Thyroid gland (tissue), 4 donors: Measurements from ENCODE around the gene OR2D2. TPM values are rescaled to one million over a fixed set of nuclear protein-coding genes. Genes with fewer than 3 reads are reported as not detected.

Source experiments
- DNase-seq, 2 donors: peaks; one replicate each; pipeline ENCODE4 v3.0.0-alpha.2; 2019
- H3K27ac ChIP-seq, 3 donors: fragments of 200-600 bp; sonication (generic); 1 replicate in 2 of 3; 2 replicates in 1 of 3; pipeline ENCODE4 v1.5.1; 2016 to 2019; ENCODE audit warnings: mild to moderate bottlenecking in 1 of 3, moderate library complexity in 1 of 3
- H3K27me3 ChIP-seq: fragments of 200-600 bp; sonication (generic); one replicate; pipeline ENCODE4 v1.5.1; 2019
- H3K36me3 ChIP-seq, 2 donors: fragments of 200-600 bp; sonication (generic); one replicate each; pipeline ENCODE4 v1.5.1; 2016 to 2019
- H3K4me1 ChIP-seq, 2 donors: fragments of 200-600 bp; sonication (generic); one replicate each; pipeline ENCODE4 v1.5.1; 2017 to 2019
- H3K4me3 ChIP-seq, 3 donors: fragments of 200-600 bp; sonication (generic); replicated peaks in 1 of 3; 1 replicate in 2 of 3; 2 replicates in 1 of 3; pipeline ENCODE4 v1.5.1; 2016; ENCODE audit warnings: mild to moderate bottlenecking in 1 of 3
- H3K9me3 ChIP-seq: fragments of 200-600 bp; sonication (generic); one replicate; pipeline ENCODE4 v1.5.1; 2017
- CTCF ChIP-seq, 6 experiments: fragments of 200-600 bp in 3 of 6; fragments of 450-650 bp in 3 of 6; sonication (generic) in 3 of 6; IDR thresholded peaks; one replicate each; pipeline ENCODE4 v1.5.1; 2016 to 2019; ENCODE audit warnings: antibody characterized with exemption in 6 of 6, mild to moderate bottlenecking in 2 of 6, inconsistent platforms in 1 of 6, moderate library complexity in 1 of 6
- POLR2A ChIP-seq, 2 donors: fragments of 450-650 bp; IDR thresholded peaks; one replicate each; pipeline ENCODE4 v1.6.1; 2017; ENCODE audit warnings: antibody characterized with exemption in 2 of 2, mild to moderate bottlenecking in 2 of 2, moderate library complexity in 1 of 2
- WGBS, 2 donors: methylation state at CpG; one replicate each; pipeline ENCODE4 v1.1.5; 2017; 5-methylcytosine and 5-hydroxymethylcytosine counted together
- intact Hi-C: fragments of 100-400 bp; cut with DNase I; formaldehyde crosslinking; loops from one replicate; pipeline ENCODE4 v1.15.1; 2023
- total RNA-seq, 4 donors: library from RNA; depleted of rRNA; stranded (reverse); fragments of >200 nt; gene quantifications; one replicate each; pipeline ENCODE4 v1.2.3, GENCODE V29; 2016

The OR2D2 gene
- total RNA-seq, 4 donors from 2014 or later = 0.54 to 1.2 TPM; not detected in 2

GRCh38 chr11:6927030-6927617 lies 34.8 kb upstream of the OR2D2 start:
- Histone ChIP-seq H3K36me3 (no peaks in the 10 kb centered on the region), H3K9me3 (no peaks in the 10 kb centered on the region), H3K27ac (peak overlapping the region in 1 of 3 donors; percentile 51), H3K27me3 (no peaks in the 10 kb centered on the region), H3K4me1 (peaks cover 4 to 7% of the 10 kb centered on the region in 2 donors), H3K4me3 (peak overlapping the region in 2 of 3 donors; percentile 53 to 63)
- no peak for DNase-seq
- WGBS, 2 donors = 10 to 12% methylated on average over 11 of the region's 11 CpGs
- intact Hi-C loops = no loop called here
- no peak for TF ChIP-seq POLR2A (IDR thresholded peaks at IDR 0.05)
- TF ChIP-seq CTCF (IDR thresholded peaks at IDR 0.05) = no peak

- H3K9me3 ChIP-seq = no peaks in the 10 kb centered on the region
- H3K4me1 ChIP-seq = peaks cover 4 to 7% of the 10 kb centered on the region in 2 donors
- H3K36me3 ChIP-seq = no peaks in the 10 kb centered on the region
- peak within 1 kb of the TSS in 2 of 3 donors; percentile 53 to 63 for H3K4me3 ChIP-seq
- peak; percentile 59 to 70 for DNase-seq
- no peaks in the 10 kb centered on the region for H3K27me3 ChIP-seq
- intact Hi-C loops = no loop called here
- WGBS, 2 donors = 1 to 5% methylated on average over 9 to 55 of the region's 61 CpGs
- no peak for TF ChIP-seq POLR2A (IDR thresholded peaks at IDR 0.05)
- no peak for TF ChIP-seq CTCF (IDR thresholded peaks at IDR 0.05)
- H3K27ac ChIP-seq = peak within 1 kb of the TSS in 1 of 3 donors; percentile 51
Measured at GRCh38 chr11:6926208-6927029, 34.1 kb upstream of the OR2D2 start, which contains the start of gene ZNF215. ZNF215 (plus strand) TSS chr11:6926426; CDS start chr11:6932273, 5,847 bp downstream.

- WGBS, 2 donors = 70 to 73% methylated on average over 2 of the region's 2 CpGs
- no peaks in the 10 kb centered on the region for H3K36me3 ChIP-seq
- H3K9me3 ChIP-seq = no peaks in the 10 kb centered on the region
- H3K27ac ChIP-seq = peak overlapping the region in 1 of 3 donors; percentile 51
- peak overlapping the region in 2 of 3 donors; percentile 53 to 63 for H3K4me3 ChIP-seq
- peaks cover 4 to 7% of the 10 kb centered on the region in 2 donors for H3K4me1 ChIP-seq
- no peak for TF ChIP-seq POLR2A (IDR thresholded peaks at IDR 0.05)
- no peak for TF ChIP-seq CTCF (IDR thresholded peaks at IDR 0.05)
- intact Hi-C loops = no loop called here
- no peak for DNase-seq
- no peaks in the 10 kb centered on the region for H3K27me3 ChIP-seq
Measured at GRCh38 chr11:6925636-6926207, 33.4 kb upstream of the OR2D2 start.

- intact Hi-C loops = no loop called here
- no peaks in the 10 kb centered on the region for H3K36me3 ChIP-seq
- H3K4me1 ChIP-seq = peaks cover 4 to 7% of the 10 kb centered on the region in 2 donors
- no peak overlapping the region for H3K4me3 ChIP-seq
- H3K9me3 ChIP-seq = no peaks in the 10 kb centered on the region
- TF ChIP-seq POLR2A (IDR thresholded peaks at IDR 0.05) = no peak
- no peak for TF ChIP-seq CTCF (IDR thresholded peaks at IDR 0.05)
- H3K27ac ChIP-seq = no peak overlapping the region
- DNase-seq = no peak
- H3K27me3 ChIP-seq = no peaks in the 10 kb centered on the region
Measured at GRCh38 chr11:6925007-6925577, 32.8 kb upstream of the OR2D2 start.
